PC-3 (cell line): ENCODE measurements around the gene FYTTD1. TPM values are rescaled to one million over a fixed set of nuclear protein-coding genes. Genes with fewer than 3 reads are reported as not detected.

Experiments
- ATAC-seq: fragments of 200-7000 bp; cut with Tn5 transposase; 2 replicates; pipeline ENCODE4 v1.9.1; 2020; ENCODE audit warnings: mild to moderate bottlenecking, moderate library complexity
- BruUV-seq: library from RNA; stranded (reverse); fragments of 400-500 nt; replicated peaks from 2 replicates; lab custom pipeline; 2021; lab: Mats Ljungman, UMichigan
- CTCF ChIA-PET: fragments of 300-600 bp; sonication (Branson Sonifier 250); formaldehyde crosslinking; loops from one replicate; lab custom pipeline; 2022; ENCODE audit warnings: antibody characterized with exemption; lab: Charles Lee
- POLR2A ChIA-PET: fragments of 300-600 bp; sonication (Branson Sonifier 250); formaldehyde crosslinking; loops from one replicate; lab custom pipeline; 2022; ENCODE audit warnings: antibody characterized with exemption; ENCODE audit not compliant: unreplicated experiment; lab: Charles Lee
- DNase-seq: peaks from one replicate; pipeline ENCODE4 v3.0.0-alpha.2; 2015
- H2AFZ ChIP-seq: fragments of 300-600 bp; sonication (generic); 2 replicates; pipeline ENCODE4 v1.6.0; 2016; ENCODE audit warnings: antibody characterized with exemption, low read length
- H3F3A ChIP-seq: fragments of 300-600 bp; sonication (generic); one replicate; pipeline ENCODE4 v1.6.0; 2017; ENCODE audit warnings: antibody characterized with exemption, low read length, control low read depth, mild to moderate bottlenecking; ENCODE audit not compliant: unreplicated experiment
- H3K27ac ChIP-seq: fragments of 300-600 bp; sonication (generic); 2 replicates; pipeline ENCODE4 v1.5.1; 2016; ENCODE audit warnings: mild to moderate bottlenecking, low read length
- H3K27me3 ChIP-seq: fragments of 300-600 bp; sonication (generic); 2 replicates; pipeline ENCODE4 v1.6.1; 2016; ENCODE audit warnings: low read length, mixed read lengths
- H3K36me3 ChIP-seq: fragments of 300-600 bp; sonication (generic); 2 replicates; pipeline ENCODE4 v1.6.1; 2016; ENCODE audit warnings: low read depth, mixed run types, low read length, mixed read lengths
- H3K4me1 ChIP-seq: fragments of 300-600 bp; sonication (generic); 2 replicates; pipeline ENCODE4 v1.5.1; 2016; ENCODE audit warnings: low read length; ENCODE audit not compliant: insufficient read depth
- H3K4me2 ChIP-seq: fragments of 300-600 bp; sonication (generic); 2 replicates; pipeline ENCODE4 v1.6.0; 2016; ENCODE audit warnings: low read length
- H3K4me3 ChIP-seq: fragments of 300-600 bp; sonication (generic); 2 replicates; pipeline ENCODE4 v1.5.1; 2016; ENCODE audit warnings: mild to moderate bottlenecking, low read length, mixed read lengths
- H3K79me2 ChIP-seq: fragments of 300-600 bp; sonication (generic); 2 replicates; pipeline ENCODE4 v1.6.1; 2017; ENCODE audit warnings: low read length, mixed read lengths
- H3K9ac ChIP-seq: fragments of 300-600 bp; sonication (generic); 2 replicates; pipeline ENCODE4 v1.6.0; 2016; ENCODE audit warnings: mild to moderate bottlenecking, low read length
- H3K9me2 ChIP-seq: fragments of 300-600 bp; sonication (generic); replicated peaks from 2 replicates; pipeline ENCODE4 v1.6.1; 2016; ENCODE audit warnings: mixed run types, low read length, mixed read lengths
- H3K9me3 ChIP-seq: fragments of 300-600 bp; sonication (generic); 2 replicates; pipeline ENCODE4 v1.6.1; 2016; ENCODE audit warnings: low read length, mixed read lengths
- H4K20me1 ChIP-seq: fragments of 300-600 bp; sonication (generic); 2 replicates; pipeline ENCODE4 v1.6.1; 2016; ENCODE audit warnings: low read length, mixed read lengths
- CTCF ChIP-seq: fragments of 300-600 bp; sonication (generic); conservative IDR thresholded peaks from 2 replicates; pipeline ENCODE4 v1.5.1; 2017; ENCODE audit warnings: antibody characterized with exemption, low read depth, mild to moderate bottlenecking, low read length
- EZH2 ChIP-seq: fragments of 300-600 bp; sonication (generic); IDR thresholded peaks from one replicate; pipeline ENCODE4 v1.6.1; 2017; ENCODE audit warnings: antibody characterized with exemption, mild to moderate bottlenecking, low read length; ENCODE audit not compliant: unreplicated experiment
- EZH2phosphoT487 ChIP-seq: fragments of 300-600 bp; sonication (generic); IDR thresholded peaks from 2 replicates; pipeline ENCODE4 v1.6.1; 2018; ENCODE audit warnings: mild to moderate bottlenecking, antibody characterized with exemption, low read length, borderline replicate concordance
- intact Hi-C: fragments of 100-400 bp; cut with micrococcal nuclease; formaldehyde crosslinking; loops from 2 replicates; pipeline ENCODE4 v1.9.0; 2023
- total RNA-seq: library from RNA; depleted of rRNA; stranded (reverse); fragments of >200 nt; gene quantifications from 2 replicates; pipeline ENCODE4 v1.2.3, GENCODE V29; 2014

FYTTD1 gene
- total RNA-seq, 1 experiment from 2014 or later = 85.4 TPM

- no peak for TF ChIP-seq EZH2phosphoT487
- no peak for TF ChIP-seq CTCF
- no peak for TF ChIP-seq EZH2
Observed at GRCh38 chr3:197820550-197821335, 71.1 kb downstream of the FYTTD1 start.

GRCh38 chr3:197829397-197830045, 79.8 kb downstream of the FYTTD1 start:
- H3K36me3 ChIP-seq = peaks cover 24% of the 10 kb centered on the region; the same call in 1 of the 2 replicates
- no peak overlapping the region for H3K9ac ChIP-seq
- H3F3A ChIP-seq = no peaks in the 10 kb centered on the region
- no peaks in the 10 kb centered on the region for H3K79me2 ChIP-seq
- BruUV-seq = no TSS peak
- no peaks in the 10 kb centered on the region for H3K27me3 ChIP-seq
- ChIA-PET POLR2A (no interaction called here), CTCF (no interaction called here)
- no peaks in the 10 kb centered on the region for H3K4me1 ChIP-seq
- H4K20me1 ChIP-seq = no peaks in the 10 kb centered on the region
- DNase-seq = no peak
- TF ChIP-seq CTCF (no peak), EZH2phosphoT487 (no peak), EZH2 (no peak)
- no peak overlapping the region for H3K4me2 ChIP-seq
- intact Hi-C loops = no loop called here
- no peaks in the 10 kb centered on the region for H3K9me3 ChIP-seq
- no peak for ATAC-seq
- no peak overlapping the region for H2AFZ ChIP-seq
- H3K27ac ChIP-seq = no peak overlapping the region
- no peak overlapping the region for H3K4me3 ChIP-seq
- no peaks in the 10 kb centered on the region for H3K9me2 ChIP-seq

More at GRCh38 chr3:197820550-197821335, 71.1 kb downstream of the FYTTD1 start:
- Histone ChIP-seq H3K27ac (no peak overlapping the region), H2AFZ (no peak overlapping the region), H3F3A (no peaks in the 10 kb centered on the region), H3K36me3 (peaks cover 4% of the 10 kb centered on the region; the same call in 1 of the 2 replicates), H3K79me2 (no peaks in the 10 kb centered on the region), H4K20me1 (peaks cover 4% of the 10 kb centered on the region; the same call in 1 of the 2 replicates), H3K9me3 (no peaks in the 10 kb centered on the region), H3K9me2 (no peaks in the 10 kb centered on the region), H3K4me2 (no peak overlapping the region), H3K4me1 (peaks cover 10% of the 10 kb centered on the region), H3K4me3 (no peak overlapping the region), H3K27me3 (no peaks in the 10 kb centered on the region), H3K9ac (no peak overlapping the region)
- DNase-seq = no peak
- BruUV-seq = no TSS peak
- CTCF ChIA-PET = interaction anchor here (0.6 kb wide), 1 partner anchor 27 kb away, joined by 4 read pairs; no protein-coding TSS in a partner anchor
- ATAC-seq = no peak
- intact Hi-C loops = no loop called here
- POLR2A ChIA-PET = no interaction called here
